ENCODE data around the gene SMYD3. TPM values are rescaled to one million over a fixed set of nuclear protein-coding genes. Genes with fewer than 3 reads are reported as not detected.

The SMYD3 gene
- total and polyA plus RNA-seq, 2 donors (not counting 3 experiments of a cell fraction or from before 2014, with no cell fraction given), result 16.0 to 32.1 TPM

GRCh38 chr1:246479061-246479460 is 28.0 kb downstream of the SMYD3 start:
- no peaks in the 10 kb centered on the region for H3K9me3 ChIP-seq (replicated peaks; ENCODE audit: control insufficient read depth, insufficient read depth, low read length)
- H3K27me3 ChIP-seq (ENCODE audit: control insufficient read depth in 2 of 2, insufficient read depth in 2 of 2, low read length in 2 of 2), result no peaks in the 10 kb centered on the region
- POLR2A ChIA-PET, result no interaction called here
- H3K4me1 ChIP-seq (ENCODE audit: control insufficient read depth, extremely low read depth, insufficient read depth, low read length), result no peaks in the 10 kb centered on the region
- H3K9me1 ChIP-seq (replicated peaks; ENCODE audit: control insufficient read depth, extremely low read depth, insufficient read depth, low read length), result no peaks in the 10 kb centered on the region
- no peak overlapping the region for H2AFZ ChIP-seq (ENCODE audit: low read depth, low read length)
- no TSS peak for BruUV-seq (replicated peaks)
- no peaks in the 10 kb centered on the region for H4K20me1 ChIP-seq (replicated peaks; ENCODE audit: control insufficient read depth, extremely low read depth, insufficient read depth, low read length)
- H3K36me3 ChIP-seq (ENCODE audit: control insufficient read depth in 2 of 2, extremely low read depth in 1 of 2, insufficient read depth in 2 of 2, low read length in 2 of 2), result no peaks in the 10 kb centered on the region
- DNase-seq (ENCODE audit: low read depth, low spot score) (no peak), FAIRE-seq (no peak)
- no peak overlapping the region for H3K9ac ChIP-seq (replicated peaks; ENCODE audit: extremely low read depth, insufficient read depth, low read length)
- no peak overlapping the region for H3K4me2 ChIP-seq (ENCODE audit: insufficient read depth, low read length)
- dilution Hi-C loops (cut with MboI; ENCODE audit: extremely low pct_ligation_motif_present, low sequenced_read_pairs) (no loop called here), intact Hi-C loops (cut with micrococcal nuclease) (no loop called here)
- H3K79me2 ChIP-seq (ENCODE audit: control insufficient read depth, insufficient read depth, low read length), result no peaks in the 10 kb centered on the region
- no peak overlapping the region for H3K27ac ChIP-seq (ENCODE audit: insufficient read depth, low read depth, low read length)
- TF ChIP-seq EZH2 (IDR thresholded peaks at IDR 0.05; ENCODE audit: borderline replicate concordance, low read depth, low read length, severe bottlenecking) (no peak), GATA2 (IDR thresholded peaks at IDR 0.05; ENCODE audit: insufficient read depth, insufficient read length, low read depth, low read length) (no peak), MAX (IDR thresholded peaks at IDR 0.05; ENCODE audit: insufficient read depth, insufficient read length) (no peak), MYC (IDR thresholded peaks at IDR 0.05; ENCODE audit: low read depth, low read length) (no peak), POLR2AphosphoS5 (IDR thresholded peaks at IDR 0.05; ENCODE audit: insufficient read depth, low read depth, low read length) (no peak)
- no peak overlapping the region for H3K4me3 ChIP-seq (replicated peaks in 1 of 3; ENCODE audit: insufficient read depth in 1 of 3, low read depth in 1 of 3, low read length in 3 of 3)
- CTCF ChIA-PET, result no interaction called here

GRCh38 chr1:246477634-246478033 is 29.4 kb downstream of the SMYD3 start:
- DNase-seq (ENCODE audit: low read depth, low spot score) (no peak), FAIRE-seq (peak; percentile 21)
- no TSS peak for BruUV-seq (replicated peaks)
- dilution Hi-C loops (cut with MboI; ENCODE audit: extremely low pct_ligation_motif_present, low sequenced_read_pairs), result no loop called here
- TF ChIP-seq POLR2AphosphoS5 (IDR thresholded peaks at IDR 0.05; ENCODE audit: insufficient read depth, low read depth, low read length) (no peak), JUN (IDR thresholded peaks at IDR 0.05; ENCODE audit: borderline replicate concordance, insufficient read depth, insufficient read length, low read depth) (no peak), GATA2 (IDR thresholded peaks at IDR 0.05; ENCODE audit: insufficient read depth, insufficient read length, low read depth, low read length) (no peak)
- Histone ChIP-seq H3K27me3 (ENCODE audit: control insufficient read depth in 2 of 2, insufficient read depth in 2 of 2, low read length in 2 of 2) (no peaks in the 10 kb centered on the region), H3K36me3 (ENCODE audit: control insufficient read depth in 2 of 2, extremely low read depth in 1 of 2, insufficient read depth in 2 of 2, low read length in 2 of 2) (no peaks in the 10 kb centered on the region), H3K4me1 (ENCODE audit: control insufficient read depth, extremely low read depth, insufficient read depth, low read length) (no peaks in the 10 kb centered on the region), H3K9me3 (replicated peaks; ENCODE audit: control insufficient read depth, insufficient read depth, low read length) (no peaks in the 10 kb centered on the region), H3K4me3 (replicated peaks in 1 of 3; ENCODE audit: insufficient read depth in 1 of 3, low read depth in 1 of 3, low read length in 3 of 3) (no peak overlapping the region), H4K20me1 (replicated peaks; ENCODE audit: control insufficient read depth, extremely low read depth, insufficient read depth, low read length) (no peaks in the 10 kb centered on the region), H3K9me1 (replicated peaks; ENCODE audit: control insufficient read depth, extremely low read depth, insufficient read depth, low read length) (no peaks in the 10 kb centered on the region), H2AFZ (ENCODE audit: low read depth, low read length) (no peak overlapping the region), H3K4me2 (ENCODE audit: insufficient read depth, low read length) (no peak overlapping the region), H3K27ac (ENCODE audit: insufficient read depth, low read depth, low read length) (no peak overlapping the region), H3K79me2 (ENCODE audit: control insufficient read depth, insufficient read depth, low read length) (no peaks in the 10 kb centered on the region), H3K9ac (replicated peaks; ENCODE audit: extremely low read depth, insufficient read depth, low read length) (no peak overlapping the region)
- CTCF ChIA-PET, result no interaction called here
- POLR2A ChIA-PET, result no interaction called here
- intact Hi-C loops (cut with micrococcal nuclease), result no loop called here
